ENCODE measurements around the gene PPP1R14C.

The PPP1R14C gene

GRCh38 chr6:150282806-150283205, 140.0 kb downstream of the PPP1R14C start:
- in situ Hi-C loops (cut with HindIII; ENCODE audit: low sequenced_read_pairs), result no loop called here
- no peak for DNase-seq (ENCODE audit: low read depth)
- H3K4me3 ChIP-seq (ENCODE audit: low read depth, low read length), result no peak overlapping the region
- no peak for TF ChIP-seq CTCF (IDR thresholded peaks at IDR 0.05; ENCODE audit: low read depth, low read length, missing control alignments)

- TF ChIP-seq CTCF (IDR thresholded peaks at IDR 0.05; ENCODE audit: low read depth, low read length, missing control alignments), result no peak
- no peak for DNase-seq (ENCODE audit: low read depth)
- no peak overlapping the region for H3K4me3 ChIP-seq (ENCODE audit: low read depth, low read length)
- in situ Hi-C loops (cut with HindIII; ENCODE audit: low sequenced_read_pairs), result no loop called here
These were observed 143.6 kb downstream of the PPP1R14C start for GRCh38 chr6:150286460-150286859.

- no peak overlapping the region for H3K4me3 ChIP-seq (ENCODE audit: low read depth, low read length)
- DNase-seq (ENCODE audit: low read depth), result no peak
- no peak for TF ChIP-seq CTCF (IDR thresholded peaks at IDR 0.05; ENCODE audit: low read depth, low read length, missing control alignments)
- in situ Hi-C loops (cut with HindIII; ENCODE audit: low sequenced_read_pairs), result no loop called here
These were observed 144.1 kb downstream of the PPP1R14C start for GRCh38 chr6:150286912-150287311.

- no peak for DNase-seq (ENCODE audit: low read depth)
- no peak overlapping the region for H3K4me3 ChIP-seq (ENCODE audit: low read depth, low read length)
- in situ Hi-C loops (cut with HindIII; ENCODE audit: low sequenced_read_pairs), result no loop called here
- TF ChIP-seq CTCF (IDR thresholded peaks at IDR 0.05; ENCODE audit: low read depth, low read length, missing control alignments), result no peak
These were observed 145.6 kb downstream of the PPP1R14C start for GRCh38 chr6:150288456-150288855.

- TF ChIP-seq CTCF (IDR thresholded peaks at IDR 0.05; ENCODE audit: low read depth, low read length, missing control alignments), result no peak
- DNase-seq (ENCODE audit: low read depth), result no peak
- H3K4me3 ChIP-seq (ENCODE audit: low read depth, low read length), result no peak overlapping the region
- in situ Hi-C loops (cut with HindIII; ENCODE audit: low sequenced_read_pairs), result no loop called here
These were observed 146.7 kb downstream of the PPP1R14C start for GRCh38 chr6:150289454-150290071.

- no peak for DNase-seq (ENCODE audit: low read depth)
- in situ Hi-C loops (cut with HindIII; ENCODE audit: low sequenced_read_pairs), result no loop called here
- no peak for TF ChIP-seq CTCF (IDR thresholded peaks at IDR 0.05; ENCODE audit: low read depth, low read length, missing control alignments)
- no peak overlapping the region for H3K4me3 ChIP-seq (ENCODE audit: low read depth, low read length)
These were observed 147.6 kb downstream of the PPP1R14C start for GRCh38 chr6:150290429-150290828.

Data from astrocyte of the cerebellum (primary cell).